Gastroesophageal sphincter (tissue), 4 donors: ENCODE data around the gene CMSS1. TPM values are rescaled to one million over a fixed set of nuclear protein-coding genes. Genes with fewer than 3 reads are reported as not detected.

Source experiments
- ATAC-seq: fragments of 150-250 bp; one replicate; pipeline ENCODE4 v1.9.1; 2016; ENCODE audit warnings: mild to moderate bottlenecking, moderate library complexity
- H3K27ac ChIP-seq, 4 donors: fragments of 200-600 bp; sonication (generic) in 3 of 4; 1 replicate in 3 of 4; 2 replicates in 1 of 4; pipeline ENCODE4 v1.5.1; 2016 to 2019
- H3K27me3 ChIP-seq: fragments of 200-600 bp; sonication (generic); one replicate; pipeline ENCODE4 v1.5.1; 2019
- H3K36me3 ChIP-seq, 2 donors: fragments of 200-600 bp; sonication (generic); one replicate each; pipeline ENCODE4 v1.5.1; 2019; ENCODE audit warnings: control low read depth in 1 of 2
- H3K4me1 ChIP-seq, 3 donors: fragments of 200-600 bp; sonication (generic); 1 replicate in 2 of 3; 2 replicates in 1 of 3; pipeline ENCODE4 v1.5.1; 2016 to 2019; ENCODE audit warnings: control low read depth in 2 of 3
- H3K4me3 ChIP-seq, 2 donors: fragments of 200-600 bp; sonication (generic); one replicate each; pipeline ENCODE4 v1.5.1; 2019; ENCODE audit warnings: mild to moderate bottlenecking in 1 of 2, moderate library complexity in 1 of 2
- H3K9me3 ChIP-seq, 3 donors: fragments of 200-600 bp; sonication (generic); one replicate each; pipeline ENCODE4 v1.5.1; 2017 to 2019; ENCODE audit warnings: control low read depth in 2 of 3
- CTCF ChIP-seq, 4 experiments: fragments of 200-600 bp in 2 of 4; fragments of 450-650 bp in 2 of 4; sonication (generic) in 1 of 4; IDR thresholded peaks; one replicate each; pipeline ENCODE4 v1.5.1; 2017 to 2019; ENCODE audit warnings: antibody characterized with exemption in 4 of 4, mild to moderate bottlenecking in 2 of 4, moderate library complexity in 2 of 4
- EP300 ChIP-seq: sonication (generic); formaldehyde crosslinking; IDR thresholded peaks from one replicate; pipeline ENCODE4 v1.6.1; 2017; ENCODE audit warnings: antibody characterized with exemption, mild to moderate bottlenecking
- POLR2A ChIP-seq, 2 donors: fragments of 450-650 bp; IDR thresholded peaks; one replicate each; pipeline ENCODE4 v1.6.1; 2017; ENCODE audit warnings: antibody characterized with exemption in 2 of 2, mild to moderate bottlenecking in 2 of 2, moderate library complexity in 1 of 2
- POLR2AphosphoS5 ChIP-seq: sonication (generic); formaldehyde crosslinking; IDR thresholded peaks from one replicate; pipeline ENCODE4 v1.6.1; 2017; ENCODE audit warnings: antibody characterized with exemption
- WGBS, 2 donors: methylation state at CpG; one replicate each; pipeline ENCODE4 v1.1.5; 2018; ENCODE audit warnings: low coverage in 1 of 2; 5-methylcytosine and 5-hydroxymethylcytosine counted together
- total RNA-seq, 4 donors: library from RNA; depleted of rRNA; stranded (reverse); fragments of >200 nt; gene quantifications; one replicate each; pipeline ENCODE4 v1.1.0, GENCODE V29; 2016

CMSS1 gene
- total RNA-seq, 4 donors from 2014 or later: 15.2 to 20.8 (median 16.6) TPM

- 60 to 67% methylated on average over 1 of the region's 1 CpG for WGBS, 2 donors
- H3K9me3 ChIP-seq: peaks cover 0 to 7% (median 3%) of the 10 kb centered on the region in 3 donors
- H3K4me3 ChIP-seq: no peak overlapping the region
- peak overlapping the region in 3 of 4 donors; percentile 10 to 95 (median 65) for H3K27ac ChIP-seq
- ATAC-seq: no peak
- no peak for TF ChIP-seq POLR2A (IDR thresholded peaks at IDR 0.05)
- no peak for TF ChIP-seq CTCF (IDR thresholded peaks at IDR 0.05)
- no peak for TF ChIP-seq POLR2AphosphoS5
- TF ChIP-seq EP300: no peak
- H3K27me3 ChIP-seq: no peaks in the 10 kb centered on the region
- H3K36me3 ChIP-seq: peaks cover 0 to 25% of the 10 kb centered on the region in 2 donors
- H3K4me1 ChIP-seq: peaks cover 7 to 63% (median 19%) of the 10 kb centered on the region in 3 donors
Measured at GRCh38 chr3:99854756-99855298, 37.2 kb downstream of the CMSS1 start.

- no peaks in the 10 kb centered on the region for H3K9me3 ChIP-seq
- TF ChIP-seq CTCF (IDR thresholded peaks at IDR 0.05) (no peak), POLR2AphosphoS5 (no peak), POLR2A (IDR thresholded peaks at IDR 0.05) (no peak), EP300 (no peak)
Measured at GRCh38 chr3:99855900-99856299, 38.2 kb downstream of the CMSS1 start.

GRCh38 chr3:99856437-99857220, 39.0 kb downstream of the CMSS1 start:
- Histone ChIP-seq H3K4me3 (no peak overlapping the region), H3K27ac (peak overlapping the region; percentile 39 to 97 (median 82))

More at GRCh38 chr3:99855900-99856299, 38.2 kb downstream of the CMSS1 start:
- H3K4me3 ChIP-seq: no peak overlapping the region
- 71 to 73% methylated on average over 1 of the region's 1 CpG for WGBS, 2 donors
- H3K27me3 ChIP-seq: no peaks in the 10 kb centered on the region
- H3K27ac ChIP-seq: peak overlapping the region; percentile 3 to 95 (median 52)
- no peak for ATAC-seq
- peaks cover 17 to 74% (median 27%) of the 10 kb centered on the region in 3 donors for H3K4me1 ChIP-seq
- peaks cover 0 to 16% of the 10 kb centered on the region in 2 donors for H3K36me3 ChIP-seq

GRCh38 chr3:99857278-99857677, 39.6 kb downstream of the CMSS1 start:
- H3K9me3 ChIP-seq: no peaks in the 10 kb centered on the region
- 30 to 40% methylated on average over 1 of the region's 1 CpG for WGBS, 2 donors
- ATAC-seq: no peak
- peak overlapping the region; percentile 43 to 97 (median 82) for H3K27ac ChIP-seq
- H3K4me1 ChIP-seq: peaks cover 26 to 88% (median 37%) of the 10 kb centered on the region in 3 donors
- TF ChIP-seq POLR2A (IDR thresholded peaks at IDR 0.05) (no peak), POLR2AphosphoS5 (no peak)
- no peak overlapping the region for H3K4me3 ChIP-seq
- no peaks in the 10 kb centered on the region for H3K27me3 ChIP-seq
- peaks cover 0 to 25% of the 10 kb centered on the region in 2 donors for H3K36me3 ChIP-seq

More at GRCh38 chr3:99856437-99857220, 39.0 kb downstream of the CMSS1 start:
- TF ChIP-seq POLR2AphosphoS5 (no peak), POLR2A (IDR thresholded peaks at IDR 0.05) (no peak), CTCF (IDR thresholded peaks at IDR 0.05) (no peak), EP300 (no peak)
- Histone ChIP-seq H3K9me3 (no peaks in the 10 kb centered on the region), H3K36me3 (peaks cover 0 to 19% of the 10 kb centered on the region in 2 donors), H3K27me3 (no peaks in the 10 kb centered on the region), H3K4me1 (peaks cover 24 to 81% (median 32%) of the 10 kb centered on the region in 3 donors)
- WGBS, 2 donors: 85 to 88% methylated on average over 3 of the region's 3 CpGs
- ATAC-seq: no peak

- no peak for ATAC-seq
- WGBS, 2 donors: 6 to 58% methylated on average over 2 of the region's 2 CpGs
- peaks cover 33 to 92% (median 40%) of the 10 kb centered on the region in 3 donors for H3K4me1 ChIP-seq
- H3K27ac ChIP-seq: peak overlapping the region; percentile 82 to 97 (median 92)
- H3K4me3 ChIP-seq: no peak overlapping the region
- peaks cover 0 to 32% of the 10 kb centered on the region in 2 donors for H3K36me3 ChIP-seq
- no peak for TF ChIP-seq POLR2AphosphoS5
- TF ChIP-seq CTCF (IDR thresholded peaks at IDR 0.05): no peak
- TF ChIP-seq EP300: no peak
- TF ChIP-seq POLR2A (IDR thresholded peaks at IDR 0.05): no peak
- H3K27me3 ChIP-seq: no peaks in the 10 kb centered on the region
- H3K9me3 ChIP-seq: no peaks in the 10 kb centered on the region
Measured at GRCh38 chr3:99858469-99858868, 40.8 kb downstream of the CMSS1 start.
